Uterine smooth muscle cell (primary cell): ENCODE measurements around the gene SPRY1. TPM values are rescaled to one million over a fixed set of nuclear protein-coding genes. Genes with fewer than 3 reads are reported as not detected.

Experiments
- total RNA-seq: library from RNA; depleted of rRNA; stranded (reverse); fragments of >200 nt; gene quantifications from 2 replicates; pipeline ENCODE4 v1.2.3, GENCODE V29; 2014

The SPRY1 gene
- total RNA-seq: 1.9 and 3.8 TPM in 2 replicates

GRCh38 chr4:123396307-123397143 lies at the start of gene SPRY1:
SPRY1 (plus strand) TSS chr4:123396795; CDS start chr4:123401592, 4,797 bp downstream.

